Stimulated activated CD8-positive, alpha-beta memory T cell treated with anti-CD3 and anti-CD28 coated beads, Interleukin-15, amount 100 ng/mL, for 24 hours (primary cell): ENCODE measurements around the gene ZNF445.
"Not testable (repeated sequence)": the region's sequence is repeated elsewhere in the genome, so short reads cannot be mapped to it uniquely, and the experiment has no call there.

Source experiments
- DNase-seq: peaks from one replicate; pipeline ENCODE4 v3.0.0-alpha.2; 2020; ENCODE audit warnings: low read depth

The ZNF445 gene

GRCh38 chr3:44434834-44435510 is 42.5 kb downstream of the ZNF445 start:
- DNase-seq: no peak

- no peak for DNase-seq
These were observed 47.0 kb downstream of the ZNF445 start for GRCh38 chr3:44430466-44430865.

GRCh38 chr3:44429459-44429858 is 48.0 kb downstream of the ZNF445 start:
- DNase-seq: no peak

- DNase-seq: no peak
These were observed 48.6 kb downstream of the ZNF445 start for GRCh38 chr3:44428910-44429309.

GRCh38 chr3:44427683-44428082 is 49.8 kb downstream of the ZNF445 start:
- DNase-seq: no peak

- DNase-seq: no peak
These were observed 52.7 kb downstream of the ZNF445 start for GRCh38 chr3:44424758-44425157.

GRCh38 chr3:44421280-44421679 is 56.2 kb downstream of the ZNF445 start:
- no peak for DNase-seq

GRCh38 chr3:44420676-44421075 is 56.8 kb downstream of the ZNF445 start:
- DNase-seq: no peak

- no peak for DNase-seq
These were observed 57.4 kb downstream of the ZNF445 start for GRCh38 chr3:44419923-44420650.

GRCh38 chr3:44419116-44419922 is 58.2 kb downstream of the ZNF445 start:
- no peak for DNase-seq

GRCh38 chr3:44418549-44418948 is 58.9 kb downstream of the ZNF445 start:
- DNase-seq: no peak

- not testable (repeated sequence) for DNase-seq
These were observed 59.4 kb downstream of the ZNF445 start for GRCh38 chr3:44418118-44418517.

- DNase-seq: no peak
These were observed 61.1 kb downstream of the ZNF445 start for GRCh38 chr3:44416031-44417030.

GRCh38 chr3:44415421-44415820 is 62.0 kb downstream of the ZNF445 start:
- no peak for DNase-seq

- DNase-seq: no peak
These were observed 62.9 kb downstream of the ZNF445 start for GRCh38 chr3:44414517-44415090.

- no peak for DNase-seq
These were observed 65.1 kb downstream of the ZNF445 start for GRCh38 chr3:44412365-44412764.

GRCh38 chr3:44411031-44411645 is 66.3 kb downstream of the ZNF445 start:
- no peak for DNase-seq

GRCh38 chr3:44409640-44410410 is 67.6 kb downstream of the ZNF445 start:
- DNase-seq: no peak

GRCh38 chr3:44402548-44402947 is 74.9 kb downstream of the ZNF445 start:
- no peak for DNase-seq

GRCh38 chr3:44400771-44401170 is 76.7 kb downstream of the ZNF445 start:
- no peak for DNase-seq
